ENCODE data around the gene CDK5R1.
"Not testable (repeated sequence)": the region's sequence is repeated elsewhere in the genome, so short reads cannot be mapped to it uniquely, and the experiment has no call there.

The CDK5R1 gene

GRCh38 chr17:32518646-32519227 lies 31.9 kb downstream of the CDK5R1 start:
- no peak for DNase-seq

- no peak for DNase-seq
These were observed 32.7 kb downstream of the CDK5R1 start for GRCh38 chr17:32519228-32520103.

GRCh38 chr17:32520104-32520701 lies 33.4 kb downstream of the CDK5R1 start:
- peak; percentile 41 to 67 for DNase-seq

- DNase-seq: no peak
These were observed 34.1 kb downstream of the CDK5R1 start for GRCh38 chr17:32520737-32521404.

GRCh38 chr17:32523017-32523680 lies 36.4 kb downstream of the CDK5R1 start:
- no peak for DNase-seq

GRCh38 chr17:32523827-32524552 lies 37.2 kb downstream of the CDK5R1 start:
- no peak for DNase-seq

- DNase-seq: not testable (repeated sequence)
These were observed 37.7 kb downstream of the CDK5R1 start for GRCh38 chr17:32524553-32524880.

GRCh38 chr17:32525122-32525521 lies 38.3 kb downstream of the CDK5R1 start:
- DNase-seq: no peak

GRCh38 chr17:32527146-32527545 lies 40.4 kb downstream of the CDK5R1 start:
- DNase-seq: no peak

GRCh38 chr17:32528825-32529224 lies 42.0 kb downstream of the CDK5R1 start:
- no peak for DNase-seq

- DNase-seq: no peak
These were observed 42.8 kb downstream of the CDK5R1 start for GRCh38 chr17:32529604-32530003.

GRCh38 chr17:32533296-32533695 lies 46.5 kb downstream of the CDK5R1 start:
- no peak for DNase-seq

- peak; percentile 45 to 61 for DNase-seq
These were observed 50.2 kb downstream of the CDK5R1 start for GRCh38 chr17:32536736-32537643.
